GM13977 (cell line): ENCODE results near the gene SCN1A.
"Not testable (repeated sequence)": the region's sequence is repeated elsewhere in the genome, so short reads cannot be mapped to it uniquely, and the experiment has no call there.

ENCODE experiments used
- DNase-seq: peaks from one replicate; pipeline ENCODE4 v3.0.0; 2012; ENCODE audit warnings: low spot score
- CTCF ChIP-seq: IDR thresholded peaks from 2 replicates; pipeline ENCODE4 v1.5.1; 2012; ENCODE audit warnings: mild to moderate bottlenecking, control low read depth; ENCODE audit not compliant: insufficient read depth; ENCODE audit errors: extremely low read depth, missing control alignments
- in situ Hi-C: fragments of 300-500 bp; cut with MboI; formaldehyde crosslinking; loops from one replicate; pipeline ENCODE4 v1.12.0; 2022; ENCODE audit warnings: low sequenced_read_pairs, low pct_unique_long_range_greater_than_20kb, mixed read lengths, inconsistent platforms; ENCODE audit not compliant: unreplicated experiment

Gene SCN1A

GRCh38 chr2:166148500-166149400 lies 20.9 kb upstream of the SCN1A start:
- in situ Hi-C loops = no loop called here
- TF ChIP-seq CTCF = no peak
- no peak for DNase-seq

GRCh38 chr2:166147883-166148282 lies 20.1 kb upstream of the SCN1A start:
- in situ Hi-C loops = no loop called here
- no peak for TF ChIP-seq CTCF
- DNase-seq = no peak

GRCh38 chr2:166144071-166144470 lies 16.3 kb upstream of the SCN1A start:
- DNase-seq = no peak
- TF ChIP-seq CTCF = no peak
- in situ Hi-C loops = no loop called here

GRCh38 chr2:166140932-166141331 lies 13.1 kb upstream of the SCN1A start:
- no peak for TF ChIP-seq CTCF
- no peak for DNase-seq
- in situ Hi-C loops = no loop called here

- no peak for TF ChIP-seq CTCF
- no peak for DNase-seq
- in situ Hi-C loops = no loop called here
These were observed 12.7 kb upstream of the SCN1A start for GRCh38 chr2:166140475-166140874.

- in situ Hi-C loops = not testable (repeated sequence)
These were observed 11.7 kb upstream of the SCN1A start for GRCh38 chr2:166139479-166139878.

GRCh38 chr2:166138667-166139066 lies 10.8 kb upstream of the SCN1A start:
- TF ChIP-seq CTCF = no peak
- in situ Hi-C loops = no loop called here
- no peak for DNase-seq

More at GRCh38 chr2:166139479-166139878, 11.7 kb upstream of the SCN1A start:
- DNase-seq = not testable (repeated sequence)
